Fibroblast of skin of left biceps (primary cell): ENCODE measurements around the gene TIE1.

Source experiments
- DNase-seq, 2 experiments: peaks; one replicate each; pipeline ENCODE4 v3.0.0-alpha.2; 2013; ENCODE audit warnings: low read depth in 2 of 2

Gene TIE1

GRCh38 chr1:43293896-43294760 lies 6.7 kb upstream of the TIE1 start:
- DNase-seq, result no peak

DNA sequence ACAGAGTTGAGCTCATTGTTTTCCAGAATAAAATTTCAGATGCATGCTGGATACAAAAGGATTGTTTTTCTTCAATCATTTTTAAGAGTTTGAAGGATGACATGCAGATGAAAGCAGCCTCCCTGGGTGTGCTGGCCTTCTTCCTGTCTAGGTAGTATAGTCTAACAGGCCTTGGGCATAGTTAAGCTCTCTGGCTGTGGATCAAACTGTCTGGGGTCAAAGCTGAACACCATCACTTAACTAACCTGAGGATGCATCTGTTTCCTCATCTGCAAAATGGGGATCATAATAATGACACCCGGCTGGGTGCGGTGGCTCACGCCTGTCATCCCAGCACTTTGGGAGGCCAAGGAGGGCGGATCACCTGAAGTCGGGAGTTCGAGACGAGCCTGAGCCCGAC lies 6.0 kb upstream of the TIE1 start:
- DNase-seq, result no peak

- no peak for DNase-seq
Measured at GRCh38 chr1:43296207-43296606, 4.6 kb upstream of the TIE1 start.

DNA sequence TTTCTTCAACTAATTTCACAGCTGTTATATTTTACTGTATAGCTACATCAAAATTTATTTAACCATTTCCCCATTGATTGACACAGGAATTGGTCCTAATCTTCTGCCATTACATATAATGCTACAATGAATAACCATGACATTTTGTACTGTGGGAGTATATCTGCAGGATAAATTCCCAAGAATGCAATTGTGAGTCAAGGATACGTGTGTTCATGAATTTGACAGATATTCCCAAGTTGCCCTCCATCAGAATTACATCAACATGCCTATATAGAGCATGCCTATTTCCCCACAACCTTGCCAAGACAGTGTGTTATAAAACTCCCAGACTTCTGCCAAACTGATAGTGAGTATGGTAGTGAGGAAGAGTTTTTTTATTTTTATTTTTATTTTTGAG lies 2.7 kb upstream of the TIE1 start:
- DNase-seq, result no peak

DNA sequence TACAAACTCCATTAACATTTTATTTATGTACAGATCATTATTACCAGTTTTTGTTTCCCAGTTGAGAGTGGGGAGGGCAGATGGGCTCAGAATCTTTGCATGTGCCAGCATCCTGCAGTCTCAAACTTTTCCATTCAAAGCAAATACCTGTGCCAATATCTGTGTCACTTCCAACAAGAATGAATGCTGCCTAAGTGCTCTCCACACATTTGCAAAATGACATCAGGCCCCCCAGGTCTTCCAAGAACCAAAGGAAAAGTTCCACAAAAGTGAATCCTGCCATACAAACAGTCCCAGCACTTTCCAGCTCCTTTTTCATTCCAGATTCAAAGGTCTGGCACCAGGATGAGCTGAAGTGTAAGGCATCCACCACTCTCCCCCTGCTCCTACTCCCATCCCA lies 1.7 kb upstream of the TIE1 start:
- no peak for DNase-seq

DNA sequence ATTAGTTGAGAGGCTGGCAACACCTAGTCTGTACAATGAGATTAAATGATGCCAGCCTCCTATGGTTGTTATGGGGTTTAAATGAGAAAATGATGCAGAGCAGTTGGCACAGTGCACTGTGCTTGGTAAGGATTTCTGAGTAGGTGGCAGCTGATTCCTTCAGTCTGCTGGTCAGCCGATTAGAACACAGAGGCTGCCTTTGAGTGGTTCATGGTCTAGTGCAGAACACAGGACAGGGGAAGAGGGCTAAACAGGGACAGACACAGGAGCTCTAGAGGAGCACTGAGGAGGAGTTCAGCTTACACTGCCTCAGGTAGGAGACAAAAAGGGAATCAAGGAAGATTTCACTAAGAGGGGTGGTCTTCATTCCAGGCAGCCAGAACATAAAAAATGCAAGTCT lies 1.4 kb downstream of the TIE1 start:
- no peak for DNase-seq

- DNase-seq, result no peak
Measured at GRCh38 chr1:43302721-43303470, 2.1 kb downstream of the TIE1 start.

DNA sequence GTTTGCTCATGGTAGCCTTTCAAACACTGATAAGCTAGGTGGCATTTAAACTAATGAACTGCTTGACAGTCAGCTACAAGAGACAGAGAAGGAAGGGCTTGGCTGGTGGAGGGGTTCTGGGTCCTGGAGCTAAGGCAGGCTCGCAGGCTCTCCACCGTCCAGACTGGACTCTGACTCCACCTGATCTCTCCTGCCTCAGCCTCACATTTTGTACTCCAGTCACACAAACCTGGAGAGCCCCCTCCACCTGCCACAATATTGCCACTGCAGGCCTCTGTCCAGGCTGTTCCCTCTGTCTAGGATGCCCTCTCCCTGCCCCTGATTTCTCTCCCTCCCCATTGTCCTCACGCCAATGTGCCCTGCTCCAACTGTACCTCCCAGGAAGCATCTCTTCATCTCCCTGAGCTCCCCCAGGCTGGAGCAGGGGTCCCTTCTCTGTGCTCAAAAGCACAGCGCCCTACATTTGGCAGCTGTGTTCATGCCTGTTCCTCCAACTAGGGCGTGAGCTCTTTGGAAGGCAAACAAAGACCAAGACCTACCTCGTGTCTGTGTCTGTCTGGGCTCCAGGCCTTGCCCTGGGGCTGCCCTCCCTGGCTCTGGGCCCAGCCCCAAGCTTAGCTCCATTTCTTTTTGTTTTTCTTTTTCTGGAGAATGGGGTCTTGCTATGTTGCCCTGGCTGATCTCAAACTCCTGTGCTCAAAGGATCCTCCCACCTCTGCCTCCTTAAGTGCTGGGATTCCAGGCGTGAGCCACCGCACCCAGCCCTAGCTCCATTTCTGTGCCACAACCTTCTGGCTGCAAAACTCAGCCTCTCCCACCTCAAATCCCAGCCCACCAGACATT lies 2.9 kb downstream of the TIE1 start:
- DNase-seq, result no peak

DNA sequence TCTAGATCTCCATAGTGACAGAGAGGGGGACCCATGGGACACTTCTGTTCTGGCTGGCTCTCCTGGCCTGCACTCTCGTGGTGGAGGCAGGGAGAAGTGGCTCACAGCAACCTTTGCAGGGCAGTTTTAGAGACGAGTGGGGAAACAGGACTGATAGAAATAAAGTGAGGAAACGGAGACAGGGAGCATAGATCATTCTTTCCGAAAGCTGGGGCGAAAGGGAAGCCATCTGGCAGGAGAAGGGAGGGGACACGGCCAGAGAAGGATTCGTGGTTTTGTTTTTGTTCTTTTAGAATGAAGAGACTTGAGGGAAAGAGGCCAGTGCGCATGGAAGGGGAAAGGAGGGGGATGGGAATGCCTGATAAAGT lies 3.5 kb downstream of the TIE1 start:
- DNase-seq, result no peak

- DNase-seq, result no peak
Measured at GRCh38 chr1:43304771-43305300, 4.1 kb downstream of the TIE1 start.

DNA sequence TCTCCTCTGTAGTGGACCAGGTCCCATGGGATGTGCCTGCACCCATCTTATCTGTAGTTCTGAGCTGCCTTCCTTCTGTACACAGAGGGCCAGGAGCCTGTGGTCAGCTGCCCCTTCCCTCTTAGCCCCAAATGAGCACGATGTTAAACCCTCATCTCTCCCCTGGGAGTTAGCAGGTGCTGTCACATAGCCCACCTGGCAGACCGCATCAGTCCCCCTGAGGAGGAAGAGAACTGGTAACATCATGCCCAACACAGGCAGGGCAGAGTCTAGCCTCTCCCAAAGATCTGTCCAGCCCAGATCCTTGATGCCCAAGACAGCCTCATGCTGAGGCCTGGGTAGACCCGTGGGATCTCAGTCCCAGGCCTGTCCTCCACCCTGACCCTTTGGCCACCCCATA lies 4.7 kb downstream of the TIE1 start:
- DNase-seq, result no peak

DNA sequence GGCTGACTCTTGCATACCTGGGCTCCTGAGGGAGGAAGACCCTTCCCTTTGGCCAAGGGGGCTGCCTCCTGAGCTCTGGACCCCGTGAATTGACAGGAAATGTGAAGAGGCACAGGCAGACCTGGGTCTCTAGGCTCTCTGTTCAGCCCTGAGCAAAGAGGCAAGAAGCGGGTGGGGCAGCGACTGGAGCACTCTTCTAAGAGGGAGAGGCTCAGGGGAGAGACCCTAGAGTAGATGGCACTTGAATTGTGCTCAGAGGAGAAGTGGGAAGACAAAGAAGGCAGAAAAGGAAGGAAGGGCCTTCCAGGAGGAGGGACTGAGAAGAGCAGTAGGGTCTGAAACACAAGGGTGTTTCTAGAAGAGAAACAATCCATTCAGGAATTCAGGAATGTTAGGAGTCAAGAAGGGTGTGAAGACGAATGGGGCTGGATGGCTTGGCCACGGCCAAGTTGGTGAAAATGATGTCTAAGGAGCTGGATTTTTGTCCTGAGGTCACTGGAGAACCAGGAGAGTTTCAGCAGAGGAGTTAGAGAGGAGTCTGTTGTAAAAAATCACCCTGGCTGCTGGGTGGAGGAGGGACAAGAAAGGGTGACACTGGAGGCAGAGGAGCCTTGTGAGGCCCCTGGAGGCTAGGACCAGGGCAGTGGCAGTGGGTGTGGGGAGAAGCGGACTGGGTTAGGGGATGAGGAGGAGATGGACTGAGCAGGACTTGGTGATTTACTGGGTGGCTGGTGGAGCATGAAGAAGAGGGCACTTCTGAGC lies 5.3 kb downstream of the TIE1 start:
- DNase-seq, result no peak

DNA sequence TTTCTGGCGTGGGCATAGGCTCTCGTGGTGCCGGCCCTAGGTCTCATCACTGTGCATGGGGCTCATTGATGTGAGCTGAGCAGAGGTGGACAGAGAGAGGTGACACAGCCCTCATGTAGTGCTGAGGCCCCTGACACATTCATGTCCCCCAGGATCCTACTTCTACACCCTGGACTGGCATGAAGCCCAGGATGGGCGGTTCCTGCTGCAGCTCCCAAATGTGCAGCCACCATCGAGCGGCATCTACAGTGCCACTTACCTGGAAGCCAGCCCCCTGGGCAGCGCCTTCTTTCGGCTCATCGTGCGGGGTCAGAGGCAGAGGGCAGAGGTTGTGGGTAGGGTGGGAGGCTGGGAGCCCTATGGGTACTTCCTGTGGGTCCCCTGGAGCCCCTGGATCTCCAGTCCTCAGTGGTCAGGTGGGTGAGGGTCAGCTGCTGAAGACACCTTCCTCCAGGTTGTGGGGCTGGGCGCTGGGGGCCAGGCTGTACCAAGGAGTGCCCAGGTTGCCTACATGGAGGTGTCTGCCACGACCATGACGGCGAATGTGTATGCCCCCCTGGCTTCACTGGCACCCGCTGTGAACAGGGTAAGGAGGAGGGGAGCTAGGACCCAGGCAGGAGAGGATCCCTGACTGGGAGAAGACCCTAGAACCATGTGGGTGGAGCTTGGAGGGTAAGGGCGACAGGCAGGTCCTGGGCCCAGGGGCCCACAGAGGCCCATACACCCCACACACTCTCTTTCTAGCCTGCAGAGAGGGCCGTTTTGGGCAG lies 6.1 kb downstream of the TIE1 start:
- DNase-seq, result no peak

DNA sequence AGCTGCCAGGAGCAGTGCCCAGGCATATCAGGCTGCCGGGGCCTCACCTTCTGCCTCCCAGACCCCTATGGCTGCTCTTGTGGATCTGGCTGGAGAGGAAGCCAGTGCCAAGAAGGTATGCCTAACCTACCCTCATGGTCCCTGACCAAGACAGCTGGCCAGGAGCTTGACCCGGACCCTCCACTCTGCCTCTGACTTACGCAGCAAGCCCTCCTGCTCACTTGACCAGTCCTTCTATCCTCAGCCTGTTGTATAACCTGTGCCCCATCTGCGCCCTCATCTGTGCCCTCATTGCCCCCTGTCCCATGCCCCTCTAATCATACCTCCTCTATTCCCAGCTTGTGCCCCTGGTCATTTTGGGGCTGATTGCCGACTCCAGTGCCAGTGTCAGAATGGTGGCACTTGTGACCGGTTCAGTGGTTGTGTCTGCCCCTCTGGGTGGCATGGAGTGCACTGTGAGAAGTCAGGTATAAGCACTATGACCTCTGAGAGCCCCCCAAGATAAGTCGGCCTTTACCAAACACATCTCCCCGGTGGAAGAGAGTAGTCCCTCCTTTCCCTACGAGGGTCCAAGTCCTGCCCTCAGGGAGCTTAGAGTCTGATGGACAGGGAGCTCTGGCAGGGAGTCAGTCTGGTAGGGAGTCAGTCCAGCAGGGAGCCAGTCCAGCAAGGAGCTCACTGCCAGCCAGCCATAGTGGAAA lies 6.8 kb downstream of the TIE1 start:
- DNase-seq, result no peak

- DNase-seq, result no peak
Measured at GRCh38 chr1:43308635-43309404, 8.0 kb downstream of the TIE1 start.

GRCh38 chr1:43309405-43310025 lies 8.7 kb downstream of the TIE1 start:
- no peak for DNase-seq

DNA sequence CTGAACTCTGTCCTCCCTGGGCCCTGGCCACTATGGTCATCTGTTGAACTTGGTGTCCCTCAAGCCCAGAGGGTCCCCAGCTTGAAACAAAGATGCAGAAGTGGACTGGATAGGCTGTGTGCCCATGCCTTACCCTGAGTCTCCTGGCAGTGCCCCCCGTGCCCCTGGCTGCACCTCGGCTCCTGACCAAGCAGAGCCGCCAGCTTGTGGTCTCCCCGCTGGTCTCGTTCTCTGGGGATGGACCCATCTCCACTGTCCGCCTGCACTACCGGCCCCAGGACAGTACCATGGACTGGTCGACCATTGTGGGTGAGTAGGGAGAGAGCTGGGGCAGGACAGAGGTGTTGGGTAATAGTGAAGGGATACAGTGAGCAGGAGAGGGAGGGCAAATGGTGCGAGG lies 10.7 kb downstream of the TIE1 start:
- no peak for DNase-seq

- no peak for DNase-seq
Measured at GRCh38 chr1:43312212-43312623, 11.4 kb downstream of the TIE1 start.
